ENCODE results near the gene VWA3A. TPM values are rescaled to one million over a fixed set of nuclear protein-coding genes. Genes with fewer than 3 reads are reported as not detected.
"Not testable (repeated sequence)": the region's sequence is repeated elsewhere in the genome, so short reads cannot be mapped to it uniquely, and the experiment has no call there.

The VWA3A gene
- polyA plus RNA-seq, 1 experiment = 0.15 TPM

DNA sequence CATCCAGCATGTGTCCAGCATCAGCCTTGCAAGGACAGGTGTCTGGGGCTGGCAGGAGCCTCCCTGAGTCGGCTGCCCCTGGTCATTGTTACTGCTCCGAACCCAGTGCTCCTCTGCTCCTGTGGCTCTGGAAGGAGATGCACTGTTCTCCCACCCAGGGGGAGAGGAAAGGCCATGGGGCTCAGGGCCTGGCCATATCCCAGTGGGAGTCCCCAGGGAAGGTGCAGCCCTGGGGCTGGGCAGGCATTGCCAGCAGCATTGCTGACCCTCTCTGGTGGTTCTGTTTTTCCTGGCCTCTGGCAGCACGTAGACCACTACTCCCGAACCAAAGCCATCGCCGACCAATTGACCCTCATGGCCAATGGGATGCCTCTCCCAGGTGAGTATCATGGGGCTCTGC lies 79.6 kb downstream of the VWA3A start:
- POLR2A ChIA-PET = no interaction called here
- Histone ChIP-seq H3K36me3 (ENCODE audit: control insufficient read depth, insufficient read depth, low read length) (no peaks in the 10 kb centered on the region), H3K4me3 (ENCODE audit: low read depth, low read length) (no peak overlapping the region), H3K27me3 (ENCODE audit: control insufficient read depth, insufficient read depth, low read length) (0 out of 2 replicates have a peak, but pooled peaks cover 1% of the 10 kb centered on the region)
- no peak for DNase-seq (ENCODE audit: low read depth)
- TF ChIP-seq, protein P1, sequence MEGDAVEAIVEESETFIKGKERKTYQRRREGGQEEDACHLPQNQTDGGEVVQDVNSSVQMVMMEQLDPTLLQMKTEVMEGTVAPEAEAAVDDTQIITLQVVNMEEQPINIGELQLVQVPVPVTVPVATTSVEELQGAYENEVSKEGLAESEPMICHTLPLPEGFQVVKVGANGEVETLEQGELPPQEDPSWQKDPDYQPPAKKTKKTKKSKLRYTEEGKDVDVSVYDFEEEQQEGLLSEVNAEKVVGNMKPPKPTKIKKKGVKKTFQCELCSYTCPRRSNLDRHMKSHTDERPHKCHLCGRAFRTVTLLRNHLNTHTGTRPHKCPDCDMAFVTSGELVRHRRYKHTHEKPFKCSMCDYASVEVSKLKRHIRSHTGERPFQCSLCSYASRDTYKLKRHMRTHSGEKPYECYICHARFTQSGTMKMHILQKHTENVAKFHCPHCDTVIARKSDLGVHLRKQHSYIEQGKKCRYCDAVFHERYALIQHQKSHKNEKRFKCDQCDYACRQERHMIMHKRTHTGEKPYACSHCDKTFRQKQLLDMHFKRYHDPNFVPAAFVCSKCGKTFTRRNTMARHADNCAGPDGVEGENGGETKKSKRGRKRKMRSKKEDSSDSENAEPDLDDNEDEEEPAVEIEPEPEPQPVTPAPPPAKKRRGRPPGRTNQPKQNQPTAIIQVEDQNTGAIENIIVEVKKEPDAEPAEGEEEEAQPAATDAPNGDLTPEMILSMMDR (IDR thresholded peaks at IDR 0.05; ENCODE audit: insufficient read depth, low read depth, low read length) = no peak
- CTCF ChIA-PET = interaction anchor here (0.6 kb wide), 1 partner anchor 117 kb away, joined by 3 read pairs; no protein-coding TSS in a partner anchor

DNA sequence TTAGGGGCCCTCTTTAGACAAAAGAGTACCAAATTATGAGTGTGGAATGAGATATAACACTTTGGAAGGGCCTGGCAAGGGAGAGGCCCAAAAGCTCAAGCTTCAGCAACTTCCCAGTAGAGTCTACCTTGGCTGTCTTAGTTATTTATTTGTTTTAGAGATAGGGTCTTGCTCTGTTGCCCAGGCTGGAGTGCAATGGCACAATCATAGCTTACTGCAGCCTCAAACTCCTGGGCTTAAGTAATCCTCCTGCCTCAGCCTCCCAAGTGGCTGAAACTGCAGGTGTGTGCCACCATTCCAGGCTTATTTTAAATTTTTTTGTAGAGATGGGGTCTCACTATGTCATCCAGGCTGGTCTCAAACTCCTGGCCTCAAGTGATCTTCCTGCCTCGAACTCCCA lies 80.3 kb downstream of the VWA3A start:
- H3K36me3 ChIP-seq (ENCODE audit: control insufficient read depth, insufficient read depth, low read length); POLR2A ChIA-PET; H3K27me3 ChIP-seq (ENCODE audit: control insufficient read depth, insufficient read depth, low read length); H3K4me3 ChIP-seq (ENCODE audit: low read depth, low read length); DNase-seq (ENCODE audit: low read depth): not testable (repeated sequence)
- CTCF ChIA-PET = interaction anchor here (0.6 to 1.3 kb wide), 2 partner anchors 9 to 116 kb away, joined by 3 read pairs; no protein-coding TSS in a partner anchor

DNA sequence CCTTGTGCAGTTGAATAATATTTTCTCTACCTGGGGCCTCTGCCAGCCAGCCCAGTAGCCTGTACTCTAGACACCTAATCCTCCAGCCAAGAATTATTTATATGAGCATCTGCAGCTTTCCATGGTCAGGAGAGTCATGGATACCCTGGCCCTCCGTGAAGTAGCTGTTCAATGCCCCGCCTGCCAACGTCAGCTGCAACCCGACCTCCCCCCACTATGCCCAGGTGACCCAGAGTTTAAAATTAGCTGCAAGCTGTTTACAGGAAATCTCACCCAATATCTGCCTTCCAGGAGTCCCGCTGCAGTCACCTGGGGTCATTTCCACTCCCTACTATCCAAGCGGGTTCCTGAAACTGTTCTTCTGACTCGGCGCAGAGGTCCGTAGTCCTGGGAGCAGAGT lies 82.3 kb downstream of the VWA3A start:
- DNase-seq (ENCODE audit: low read depth) = no peak
- ChIA-PET POLR2A (no interaction called here), CTCF (interaction anchor here (0.5 to 1.9 kb wide), 2 partner anchors 9 to 14 kb away, joined by 3 to 16 read pairs; no protein-coding TSS in a partner anchor)
- Histone ChIP-seq H3K27me3 (ENCODE audit: control insufficient read depth, insufficient read depth, low read length) (0 out of 2 replicates have a peak, but pooled peaks cover 1% of the 10 kb centered on the region), H3K4me3 (ENCODE audit: low read depth, low read length) (no peak overlapping the region), H3K36me3 (ENCODE audit: control insufficient read depth, insufficient read depth, low read length) (no peaks in the 10 kb centered on the region)
- TF ChIP-seq, protein P1 (IDR thresholded peaks at IDR 0.05; ENCODE audit: insufficient read depth, low read depth, low read length) = no peak

DNA sequence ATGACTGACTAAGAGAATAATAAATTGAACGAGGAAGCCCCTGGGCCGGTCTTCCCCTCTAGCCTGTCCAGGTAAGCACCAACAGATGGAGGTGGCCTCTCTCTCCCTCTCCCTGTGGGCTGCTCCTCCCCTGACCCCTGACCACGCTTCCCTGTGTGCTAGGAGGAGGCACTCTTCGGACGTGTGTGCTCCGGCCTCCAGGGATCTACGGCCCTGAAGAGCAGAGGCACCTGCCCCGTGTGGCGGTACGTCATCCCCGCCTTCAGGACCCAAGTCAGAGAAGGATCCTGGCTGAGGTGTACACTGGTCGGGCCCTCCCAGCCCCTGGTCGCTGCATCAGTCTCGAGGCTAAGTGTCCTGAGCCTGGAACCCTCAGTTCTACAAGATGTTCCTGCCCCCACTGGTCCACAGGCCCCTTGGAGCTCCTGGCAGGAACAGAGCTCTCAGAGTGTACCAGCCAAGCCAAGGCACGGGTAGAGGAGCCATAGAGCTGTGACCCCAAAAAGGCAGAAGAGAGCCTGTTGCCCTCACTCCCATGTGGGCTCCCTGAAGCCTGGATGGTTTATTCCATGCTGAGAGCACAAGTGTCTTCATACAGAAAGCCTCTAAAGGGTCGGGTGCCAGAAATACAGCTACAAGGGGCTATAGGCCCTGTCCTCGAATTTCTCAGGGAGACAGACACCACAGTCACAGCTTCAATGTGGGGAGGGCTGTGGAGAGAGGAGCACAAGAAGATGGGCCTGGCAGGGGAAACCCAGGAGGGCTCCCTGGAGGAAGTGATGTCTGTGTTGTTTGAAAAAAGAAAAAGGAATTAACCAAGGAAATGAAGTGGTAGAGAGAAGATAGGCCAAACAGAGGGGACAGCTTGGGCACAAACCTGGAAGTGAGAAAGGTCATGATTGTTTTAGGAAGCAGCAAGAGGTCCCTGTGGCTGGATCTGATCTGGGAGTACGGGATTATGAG lies 85.9 kb downstream of the VWA3A start:
- no peaks in the 10 kb centered on the region for H3K36me3 ChIP-seq (ENCODE audit: control insufficient read depth, insufficient read depth, low read length)
- no peak for DNase-seq (ENCODE audit: low read depth)
- CTCF ChIA-PET = interaction anchor here (0.6 to 1.5 kb wide), 3 partner anchors 10 to 158 kb away, joined by 3 to 6 read pairs (median 4); no protein-coding TSS in a partner anchor
- TF ChIP-seq, protein P1 (IDR thresholded peaks at IDR 0.05; ENCODE audit: insufficient read depth, low read depth, low read length) = no peak
- no peak overlapping the region for H3K4me3 ChIP-seq (ENCODE audit: low read depth, low read length)
- POLR2A ChIA-PET = no interaction called here
- H3K27me3 ChIP-seq (ENCODE audit: control insufficient read depth, insufficient read depth, low read length) = 0 out of 2 replicates have a peak, but pooled peaks cover 1% of the 10 kb centered on the region

DNA sequence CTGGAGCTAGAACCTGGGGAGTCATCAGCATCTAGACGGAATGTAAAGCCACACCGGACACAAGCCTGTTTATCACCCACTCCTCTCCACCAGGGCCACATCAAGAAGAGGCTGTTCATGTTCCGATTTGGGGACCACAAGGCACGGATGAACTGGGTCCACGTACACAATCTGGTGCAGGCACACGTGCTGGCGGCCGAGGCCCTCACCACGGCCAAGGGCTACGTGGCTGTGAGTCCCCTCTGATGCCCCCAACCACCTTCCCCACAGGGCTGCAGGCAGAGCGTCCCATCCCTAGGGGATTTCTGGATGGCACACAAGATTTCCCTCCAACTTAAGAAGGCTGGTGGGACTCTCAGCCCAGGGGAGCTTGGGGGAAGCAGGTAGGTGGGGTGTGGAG lies 89.1 kb downstream of the VWA3A start:
- TF ChIP-seq, protein P1 (IDR thresholded peaks at IDR 0.05; ENCODE audit: insufficient read depth, low read depth, low read length) = no peak
- ChIA-PET POLR2A (no interaction called here), CTCF (no interaction called here)
- Histone ChIP-seq H3K36me3 (ENCODE audit: control insufficient read depth, insufficient read depth, low read length) (no peaks in the 10 kb centered on the region), H3K4me3 (ENCODE audit: low read depth, low read length) (no peak overlapping the region), H3K27me3 (ENCODE audit: control insufficient read depth, insufficient read depth, low read length) (peaks cover 1% of the 10 kb centered on the region; the same call in 1 of the 2 replicates)
- no peak for DNase-seq (ENCODE audit: low read depth)

Data from BJ (cell line).